Measurements from ENCODE around the gene RAB40AL.

DNA sequence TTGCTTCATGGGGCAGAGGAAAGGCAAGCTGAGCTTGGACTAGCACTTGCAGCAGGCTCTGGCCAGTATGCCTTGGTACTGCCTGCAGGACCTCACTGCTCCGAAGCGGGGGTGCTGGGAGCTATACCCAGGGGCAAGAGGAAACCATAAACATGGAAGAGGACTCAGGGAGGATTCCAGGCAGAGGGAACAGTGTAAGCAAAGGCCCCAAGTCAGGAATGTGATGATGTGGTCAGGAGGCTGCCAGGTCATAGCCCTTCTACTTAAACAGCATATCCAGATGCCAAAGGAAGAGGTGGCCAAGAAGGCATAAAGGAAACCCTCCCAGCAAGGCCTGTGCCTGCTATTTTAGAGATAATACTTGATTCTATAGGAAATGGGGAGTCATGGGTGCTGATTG is 31.1 kb downstream of the RAB40AL start:
- no peak for TF ChIP-seq CTCF (IDR thresholded peaks at IDR 0.05)
- no peak for TF ChIP-seq REST (IDR thresholded peaks at IDR 0.05; ENCODE audit: insufficient read depth in 1 of 2, low read depth in 2 of 2, low read length in 1 of 2)

All from Panc1 (cell line).